OCI-LY1 (cell line): ENCODE measurements around the gene C1orf35.

Experiments
- CTCF ChIP-seq: fragments of 200-600 bp; sonication (generic), shearing (Covaris generic); IDR thresholded peaks from 2 replicates; pipeline ENCODE4 v1.5.1; 2017; ENCODE audit warnings: mild to moderate bottlenecking, antibody characterized with exemption, low read length, moderate library complexity, mixed read lengths
- EZH2 ChIP-seq: fragments of 200-600 bp; sonication (generic), shearing (Covaris generic); IDR thresholded peaks from 2 replicates; pipeline ENCODE4 v1.8.0; 2017; ENCODE audit warnings: borderline replicate concordance, mixed run types, mild to moderate bottlenecking, antibody characterized with exemption, low read length, moderate library complexity, mixed read lengths

- no peak for TF ChIP-seq CTCF
- no peak for TF ChIP-seq EZH2
Measured at GRCh38 chr1:228112617-228113016, 9.5 kb upstream of the C1orf35 start.
